GM21825 (cell line): ENCODE results near the gene SEZ6L.

Experiments used
- ATAC-seq: cut with Tn5 transposase; IDR thresholded peaks from one replicate; pipeline ENCODE4 v1.9.1; 2021; ENCODE audit warnings: mild to moderate bottlenecking, moderate library complexity; ENCODE audit not compliant: unreplicated experiment

SEZ6L gene

DNA sequence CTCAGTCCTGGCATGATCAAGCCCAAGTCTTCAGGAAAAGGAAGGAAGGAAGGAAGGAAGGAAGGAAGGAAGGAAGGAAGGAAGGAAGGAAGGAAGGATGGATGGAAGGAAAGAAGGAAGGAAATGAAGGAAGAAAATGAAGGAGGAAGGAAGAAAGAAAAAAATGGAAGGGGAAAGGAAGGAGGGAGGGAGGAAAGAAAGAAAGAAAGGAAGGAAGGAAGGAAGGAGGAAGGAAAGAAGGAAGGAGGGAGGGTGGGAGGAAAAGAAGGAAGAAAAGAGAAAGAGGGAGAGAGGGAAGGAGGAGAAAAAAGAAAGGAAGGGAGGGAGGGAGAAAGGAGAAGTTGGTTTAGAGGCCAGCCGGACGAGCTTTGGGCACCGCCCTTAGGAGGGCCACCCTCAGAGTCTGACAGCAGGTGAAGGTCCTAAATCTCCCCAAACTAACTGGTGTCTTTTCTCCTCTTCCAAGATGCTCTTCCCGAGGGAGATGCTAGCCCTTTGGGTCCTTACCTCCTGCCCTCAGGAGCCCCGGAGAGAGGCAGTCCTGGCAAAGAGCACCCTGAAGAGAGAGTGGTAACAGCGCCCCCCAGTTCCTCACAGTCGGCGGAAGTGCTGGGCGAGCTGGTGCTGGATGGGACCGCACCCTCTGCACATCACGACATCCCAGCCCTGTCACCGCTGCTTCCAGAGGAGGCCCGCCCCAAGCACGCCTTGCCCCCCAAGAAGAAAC, 122.8 kb downstream of the SEZ6L start:
- no peak for ATAC-seq

GRCh38 chr22:26292667-26292995, 123.4 kb downstream of the SEZ6L start:
- no peak for ATAC-seq

GRCh38 chr22:26295563-26296126, 126.4 kb downstream of the SEZ6L start:
- no peak for ATAC-seq

- no peak for ATAC-seq
These were observed 129.5 kb downstream of the SEZ6L start for GRCh38 chr22:26298605-26299310.

DNA sequence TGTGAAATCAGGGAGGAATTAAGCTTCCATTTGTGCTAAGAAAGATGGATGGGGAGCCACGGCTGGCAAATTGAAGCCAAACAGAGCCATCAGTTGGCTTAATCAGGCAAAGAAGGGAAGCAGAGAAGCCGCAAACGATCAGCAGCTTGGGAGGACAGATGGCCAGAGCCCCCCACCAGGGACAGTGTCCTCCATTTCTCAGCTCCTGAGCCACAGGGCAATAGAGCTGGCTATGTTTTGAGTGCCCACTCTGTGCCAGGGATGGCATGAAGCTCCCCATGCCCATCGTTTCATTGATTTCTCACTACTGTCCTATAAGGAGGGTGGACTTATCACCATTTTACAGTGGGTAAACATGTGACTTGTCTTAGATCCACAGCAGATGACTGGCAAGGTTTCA, 133.5 kb downstream of the SEZ6L start:
- ATAC-seq: no peak

DNA sequence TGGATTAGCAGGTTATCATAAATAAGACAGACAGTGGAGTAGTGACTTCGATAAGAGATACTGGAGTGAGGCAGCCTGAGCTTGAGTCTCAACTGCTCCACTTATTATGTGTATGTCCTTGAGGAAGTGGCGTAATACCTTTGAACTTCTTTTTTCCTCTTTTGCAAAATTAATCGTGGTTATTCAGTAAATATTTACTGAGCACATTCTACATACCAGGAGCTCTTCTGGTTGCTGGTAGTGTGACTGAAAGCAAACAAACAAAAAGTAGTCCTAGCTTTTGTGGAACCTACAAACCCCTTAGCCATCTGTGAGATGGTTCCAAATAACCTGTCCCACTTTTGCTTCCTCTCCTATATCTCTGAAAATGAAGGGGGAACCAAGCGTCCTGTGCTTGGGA, 134.2 kb downstream of the SEZ6L start:
- no peak for ATAC-seq

- no peak for ATAC-seq
These were observed 135.5 kb downstream of the SEZ6L start for GRCh38 chr22:26304730-26305129.

- no peak for ATAC-seq
These were observed 139.2 kb downstream of the SEZ6L start for GRCh38 chr22:26308467-26308866.

DNA sequence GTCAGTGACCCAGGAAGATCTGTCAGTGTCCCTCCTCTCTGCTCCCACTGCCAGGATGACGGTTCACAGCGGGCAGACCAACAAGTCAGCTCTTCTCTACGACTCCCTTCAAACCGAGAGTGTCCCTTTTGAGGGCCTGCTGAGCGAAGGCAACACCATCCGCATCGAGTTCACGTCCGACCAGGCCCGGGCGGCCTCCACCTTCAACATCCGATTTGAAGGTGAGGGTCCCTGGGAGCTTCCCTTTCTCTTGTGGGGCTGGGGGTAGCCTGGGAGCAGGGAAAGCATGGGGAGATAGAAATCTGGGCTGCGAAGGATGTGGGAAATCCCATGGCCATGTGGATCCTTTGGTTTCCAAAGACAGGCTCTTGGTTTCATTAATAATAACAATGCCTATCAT, 141.4 kb downstream of the SEZ6L start:
- ATAC-seq: no peak

GRCh38 chr22:26313291-26313690, 144.0 kb downstream of the SEZ6L start:
- ATAC-seq: no peak

GRCh38 chr22:26314171-26314570, 144.9 kb downstream of the SEZ6L start:
- ATAC-seq: no peak

GRCh38 chr22:26314656-26315055, 145.4 kb downstream of the SEZ6L start:
- no peak for ATAC-seq

GRCh38 chr22:26316732-26317285, 147.5 kb downstream of the SEZ6L start:
- no peak for ATAC-seq

DNA sequence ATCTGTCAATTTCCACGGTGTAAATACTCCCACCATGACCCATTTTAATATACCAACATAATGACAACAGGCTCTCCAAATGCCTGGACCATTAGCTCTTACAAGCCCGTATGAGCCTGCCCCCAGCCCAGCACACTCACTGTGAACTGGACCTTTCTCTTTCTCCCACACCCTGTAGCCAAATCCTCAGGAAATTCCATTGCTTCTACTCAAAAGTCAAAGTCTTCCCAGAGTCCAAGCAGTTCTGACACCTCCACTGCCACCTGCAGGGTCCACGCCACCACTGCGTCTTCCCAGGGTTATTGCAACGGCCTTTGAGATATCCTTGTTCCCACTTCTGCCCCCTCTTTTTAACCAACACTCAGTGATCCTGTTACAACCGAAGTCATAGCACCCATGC, 149.7 kb downstream of the SEZ6L start:
- no peak for ATAC-seq

DNA sequence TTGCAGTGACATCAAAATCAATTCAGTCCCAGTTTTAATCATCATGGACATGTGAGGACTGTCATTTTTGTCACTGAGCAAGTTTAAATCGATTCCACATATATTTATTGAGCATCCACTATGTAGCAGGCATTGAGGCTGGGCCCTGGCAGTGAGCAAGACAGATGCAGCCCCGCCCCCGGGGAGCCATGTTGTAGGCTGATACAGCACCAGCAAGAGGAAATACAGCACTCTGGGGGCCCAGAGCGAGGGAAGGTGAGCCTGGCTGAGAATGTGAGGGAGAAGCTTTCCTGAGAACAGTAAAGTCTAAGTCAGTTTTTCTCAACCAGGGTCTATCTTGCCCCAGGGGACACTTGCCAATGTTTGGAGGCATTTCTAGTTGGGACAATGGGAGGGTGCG, 151.2 kb downstream of the SEZ6L start:
- no peak for ATAC-seq

GRCh38 chr22:26321469-26321913, 152.2 kb downstream of the SEZ6L start:
- ATAC-seq: no peak

DNA sequence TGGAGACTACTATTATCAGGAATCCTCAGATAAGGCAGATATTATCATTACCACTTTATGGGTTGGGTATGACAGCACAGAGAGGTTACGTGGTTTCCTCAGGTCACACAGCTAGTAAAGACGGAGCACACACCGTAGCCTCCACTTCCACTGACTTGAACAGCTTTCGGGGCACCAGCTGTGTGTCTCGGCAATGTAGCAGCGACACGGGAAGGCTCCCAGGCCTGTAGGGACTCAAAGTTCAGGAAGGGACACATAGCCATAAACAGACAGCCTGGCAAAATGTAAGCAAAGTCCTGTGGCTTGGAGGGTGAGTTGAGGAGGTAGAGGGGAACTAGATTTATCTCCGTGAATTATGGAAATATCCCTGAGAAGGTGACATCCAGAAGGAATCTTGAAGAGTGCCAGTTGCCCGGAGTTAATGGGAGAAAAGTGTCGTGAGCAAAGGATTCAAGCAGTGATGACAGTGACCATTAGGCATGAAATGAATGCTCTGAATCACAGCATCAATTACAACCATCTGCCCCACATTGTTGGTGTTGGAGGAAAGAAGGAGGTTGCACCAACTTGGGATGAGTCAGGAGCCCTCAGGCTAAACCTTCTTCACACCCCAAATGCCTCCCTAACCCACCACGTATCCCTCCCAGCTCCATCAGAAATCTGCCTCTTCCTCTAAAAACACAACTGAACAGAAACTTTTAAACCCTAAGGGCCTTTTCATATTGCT, 153.1 kb downstream of the SEZ6L start:
- ATAC-seq: no peak

GRCh38 chr22:26323013-26323412, 153.8 kb downstream of the SEZ6L start:
- ATAC-seq: no peak

- no peak for ATAC-seq
These were observed 154.9 kb downstream of the SEZ6L start for GRCh38 chr22:26324150-26324549.

DNA sequence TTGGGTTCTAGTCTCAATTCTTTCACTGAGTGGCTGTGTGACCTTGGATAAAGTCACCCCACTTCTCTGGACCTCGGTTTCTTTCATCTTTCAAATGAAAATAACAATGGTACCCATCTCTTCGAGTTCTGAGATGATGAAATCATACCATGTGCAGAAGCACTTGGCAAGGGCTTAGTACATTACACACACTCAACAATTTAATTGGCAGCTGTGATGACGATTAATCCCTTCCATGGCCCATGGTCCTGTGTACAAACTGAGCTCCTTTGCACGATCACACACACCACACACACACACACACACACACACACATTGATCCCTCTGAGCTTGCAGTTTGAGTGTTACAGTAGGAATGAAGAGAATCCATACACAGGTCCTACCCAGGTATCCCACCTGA, 156.4 kb downstream of the SEZ6L start:
- ATAC-seq: no peak

DNA sequence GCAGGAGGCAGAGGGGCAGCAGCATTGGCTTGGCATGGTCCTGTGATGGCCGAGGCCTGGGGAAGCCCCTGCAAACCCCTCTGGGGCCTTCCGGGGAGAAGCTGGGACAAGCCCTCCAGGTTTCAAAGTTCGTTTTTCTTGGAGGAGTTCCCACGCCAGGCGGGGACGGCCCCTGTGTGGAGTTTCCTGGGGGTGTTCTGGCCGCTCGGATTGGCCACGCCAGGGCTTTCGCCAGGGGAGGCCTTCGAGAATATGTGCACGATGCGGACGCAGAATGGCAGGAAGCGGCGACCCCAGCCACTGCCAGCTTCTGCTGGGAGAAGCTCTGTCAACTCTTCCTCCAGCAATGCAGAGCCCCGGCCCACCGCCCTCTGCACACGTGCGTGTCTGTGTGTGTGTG, 157.5 kb downstream of the SEZ6L start:
- ATAC-seq: no peak
